GM21717 (cell line): ENCODE results near the gene TLR3.

ENCODE experiments used
- ATAC-seq: cut with Tn5 transposase; IDR thresholded peaks from one replicate; pipeline ENCODE4 v1.9.1; 2021; ENCODE audit warnings: mild to moderate bottlenecking, moderate library complexity; ENCODE audit not compliant: unreplicated experiment

The TLR3 gene

DNA sequence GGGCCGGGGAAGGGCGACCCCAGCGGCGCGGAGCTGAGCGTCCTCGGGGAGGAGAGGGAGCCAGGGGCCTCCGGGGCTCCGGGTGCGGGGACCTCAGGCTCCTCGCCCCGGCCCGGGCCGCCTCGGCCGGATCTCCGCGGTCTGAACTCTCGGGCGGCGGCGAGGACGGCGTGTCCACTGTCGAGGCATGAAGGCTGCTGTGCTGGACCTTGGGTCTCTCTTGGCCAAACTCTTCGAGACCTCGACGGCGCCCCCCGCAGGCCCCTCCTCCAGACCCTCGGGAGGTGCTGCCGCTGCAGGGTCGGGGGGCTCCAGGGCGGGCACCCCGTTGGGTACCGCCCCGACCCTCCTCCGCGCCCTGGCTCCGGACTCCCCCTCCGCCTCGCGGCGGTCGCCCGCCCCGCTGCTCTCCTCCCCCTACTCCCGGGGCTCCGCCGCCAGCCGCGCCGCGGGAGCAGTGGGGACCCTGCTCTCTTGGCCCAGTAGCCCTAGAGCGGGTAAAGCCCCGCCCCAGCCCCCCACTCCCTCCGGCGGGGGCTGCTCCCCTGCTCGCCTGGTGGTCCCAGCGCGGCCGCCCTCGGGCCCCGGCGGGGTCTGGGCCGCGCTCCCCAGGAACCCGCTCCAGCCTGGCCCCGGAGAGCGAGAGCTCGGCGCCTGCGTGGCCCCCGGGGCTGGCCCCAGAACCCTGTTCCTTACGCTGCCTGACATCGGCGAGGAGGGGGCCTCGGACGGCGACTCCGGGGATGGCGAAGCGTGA is 36.1 kb downstream of the TLR3 start:
- peak; percentile 28 for ATAC-seq

DNA sequence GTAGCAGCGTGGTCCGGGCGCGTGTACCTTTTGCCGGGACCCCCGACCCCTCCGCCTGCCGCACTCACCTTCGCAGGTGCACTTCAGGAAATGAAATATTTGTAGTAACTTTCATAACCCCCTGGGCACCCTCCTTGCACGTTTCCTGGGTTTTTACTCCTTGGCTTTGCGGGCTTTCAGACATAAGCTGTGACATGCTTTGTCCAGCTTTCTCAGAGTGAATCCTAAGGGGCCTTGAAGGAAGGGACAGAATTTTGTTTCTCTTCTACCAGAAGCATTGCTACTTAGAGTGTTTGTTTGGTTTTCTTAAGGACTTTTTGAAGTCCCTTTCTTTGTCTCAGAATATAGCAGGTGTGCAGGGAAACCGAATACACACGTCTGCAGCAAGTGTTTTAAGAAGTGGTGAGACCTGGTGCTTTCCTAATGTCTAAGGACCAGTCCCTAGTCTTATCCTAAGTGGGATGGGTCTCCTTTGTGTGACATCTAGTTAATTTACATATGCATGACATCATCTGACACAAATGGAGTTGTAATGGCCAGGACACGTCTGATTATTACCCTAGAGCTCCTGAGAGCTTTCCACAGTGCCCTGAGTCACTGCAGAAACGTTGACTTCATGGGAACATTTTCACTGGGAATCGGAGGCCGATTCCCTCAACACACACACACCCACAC is 36.8 kb downstream of the TLR3 start:
- peak; percentile 46 for ATAC-seq

DNA sequence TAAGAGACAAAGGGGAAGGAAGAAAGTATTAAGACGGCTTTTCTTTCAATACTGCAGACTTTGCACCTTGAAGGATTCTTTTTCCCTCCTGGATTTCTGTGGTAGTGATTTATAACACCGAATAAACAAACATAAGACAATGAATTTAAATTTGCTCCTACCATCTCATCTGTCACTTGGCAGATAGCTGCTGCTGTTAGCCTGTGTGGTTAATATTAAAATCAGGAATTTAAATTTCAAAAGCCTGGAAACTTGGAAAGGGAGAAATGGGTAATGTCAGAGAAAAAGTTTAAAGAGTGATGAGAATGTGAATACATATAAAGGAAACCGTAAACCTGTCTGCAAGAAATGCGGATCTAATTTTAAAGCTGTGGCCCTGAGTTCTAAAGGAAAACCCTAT is 39.0 kb downstream of the TLR3 start:
- ATAC-seq, result no peak

DNA sequence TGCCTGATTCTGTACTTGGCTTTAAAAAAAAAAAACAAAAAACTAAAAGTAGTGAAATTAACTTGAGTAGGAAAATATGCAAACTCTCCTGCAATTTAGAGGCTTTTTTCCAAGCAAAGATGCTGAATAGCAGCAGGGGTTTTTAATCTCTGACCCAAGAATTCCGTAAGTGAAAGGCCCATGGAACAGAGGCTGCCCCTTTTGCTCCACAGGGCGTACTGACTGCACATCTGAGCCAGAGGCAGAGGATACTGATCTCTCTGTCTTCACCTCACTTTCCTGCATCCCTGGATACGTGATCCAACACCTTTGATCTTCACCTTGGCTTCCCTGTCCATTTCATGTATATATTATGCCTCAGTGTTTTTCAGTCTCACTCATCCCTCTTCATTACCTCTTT is 39.4 kb downstream of the TLR3 start:
- ATAC-seq, result no peak

DNA sequence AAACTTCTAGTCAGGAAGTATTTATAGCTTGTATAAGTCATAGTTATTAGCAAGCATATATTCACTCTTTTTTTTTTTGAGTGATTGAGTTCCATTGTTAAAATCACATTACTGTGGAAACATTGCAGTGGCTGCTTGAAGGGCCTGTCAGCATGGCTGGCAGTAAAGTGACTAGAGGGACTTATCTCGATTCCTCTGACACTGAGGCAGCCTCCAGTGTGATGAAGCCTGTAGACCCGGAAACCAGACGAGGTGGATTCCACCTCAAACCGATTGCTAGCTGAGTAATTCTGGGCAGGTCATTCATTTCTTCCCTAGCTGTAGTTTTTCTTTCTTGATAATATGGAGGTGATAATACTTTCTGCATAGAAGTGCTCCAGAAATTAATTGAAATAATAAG is 40.3 kb downstream of the TLR3 start:
- ATAC-seq, result no peak

DNA sequence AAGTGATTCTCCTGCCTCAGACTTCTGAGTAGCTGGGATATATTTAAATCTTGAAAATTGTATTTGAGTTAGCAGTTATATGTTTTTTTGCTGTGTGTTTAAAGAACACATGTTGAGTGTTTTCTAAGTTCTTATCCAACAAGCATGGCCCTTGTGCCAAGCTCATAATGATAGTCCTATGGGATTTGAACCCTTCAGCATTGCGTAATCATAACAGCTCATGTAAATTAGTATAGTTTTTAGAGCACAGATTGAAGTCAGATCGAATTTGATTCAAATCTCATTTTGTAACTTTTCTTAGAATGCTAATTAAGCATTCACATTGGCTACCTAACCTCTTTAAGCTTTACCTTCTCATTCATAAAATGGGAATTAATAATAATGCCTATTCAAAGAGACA is 47.7 kb downstream of the TLR3 start:
- ATAC-seq, result no peak

DNA sequence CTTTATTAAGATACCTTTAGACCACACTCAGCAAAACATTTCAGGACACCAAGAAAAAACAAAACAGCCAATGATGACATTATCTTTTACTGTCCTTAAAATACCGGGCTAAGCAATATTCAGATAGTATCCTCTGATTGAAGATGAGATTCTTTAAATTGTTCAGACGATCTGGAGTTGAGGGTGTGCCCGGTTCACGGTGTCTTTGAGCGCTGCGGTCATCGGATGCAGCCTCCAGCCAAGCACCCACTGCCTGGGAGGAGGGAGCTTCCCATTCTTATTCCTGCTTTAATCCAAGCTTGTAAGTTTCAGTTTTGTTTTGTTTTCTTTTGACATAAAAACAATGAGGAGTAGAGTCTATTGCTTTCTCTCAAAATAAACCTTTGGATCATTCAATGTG is 49.6 kb downstream of the TLR3 start:
- ATAC-seq, result no peak

DNA sequence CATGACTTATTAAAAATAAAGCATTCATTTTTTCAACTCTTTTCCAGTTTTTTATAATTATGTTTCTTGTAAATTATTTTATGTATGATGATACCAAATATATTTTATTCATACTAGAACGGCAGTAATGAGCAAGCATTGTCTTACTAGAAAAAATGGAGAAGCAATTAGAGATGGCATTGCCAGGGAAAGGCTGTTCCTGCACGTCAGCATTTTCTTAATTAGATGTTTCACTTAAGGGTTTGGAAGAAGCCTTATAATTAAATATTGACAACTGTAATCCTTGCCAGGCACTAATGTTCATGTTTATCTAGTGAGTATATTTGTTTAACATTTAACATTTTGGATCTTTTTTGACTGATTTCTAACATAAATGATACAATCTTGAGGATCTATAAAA is 52.1 kb downstream of the TLR3 start:
- no peak for ATAC-seq

DNA sequence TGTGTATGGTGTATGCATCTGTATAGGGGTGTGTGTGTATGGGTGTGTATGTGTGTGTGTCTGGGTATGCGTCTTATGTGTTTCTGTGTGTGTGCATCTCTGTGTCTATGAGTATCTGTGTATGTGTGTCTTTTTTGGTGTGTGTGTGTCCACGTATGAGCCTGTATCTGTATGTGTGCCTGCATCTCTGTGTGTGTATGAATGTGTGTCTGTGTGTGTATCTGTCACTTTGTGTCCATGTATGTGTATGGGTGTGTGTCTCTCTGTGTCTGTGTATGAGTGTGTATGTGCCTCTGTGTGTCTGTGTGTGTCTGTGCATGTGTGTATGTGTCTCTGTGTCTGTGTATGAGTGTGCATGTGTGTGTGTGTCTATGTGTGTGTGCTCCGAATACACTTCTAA is 59.9 kb downstream of the TLR3 start:
- no peak for ATAC-seq

DNA sequence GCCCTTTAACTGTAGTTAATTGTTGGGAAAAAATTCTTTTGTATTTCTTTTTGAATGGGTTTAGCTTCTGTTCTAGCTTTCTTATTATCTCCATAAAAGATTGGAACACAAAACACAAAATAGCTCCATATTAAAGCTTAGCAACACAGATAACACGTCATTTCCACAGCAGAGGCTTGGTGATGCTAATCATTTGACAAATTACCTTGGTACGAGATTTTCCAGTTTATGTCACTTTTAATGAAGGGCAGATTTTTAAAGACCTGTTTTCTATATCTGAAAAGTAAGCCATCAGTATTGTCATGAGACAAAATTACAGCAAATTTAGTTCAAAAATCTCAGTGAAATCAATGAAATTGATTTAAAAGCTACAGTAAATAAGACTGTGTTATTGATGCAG is 63.0 kb downstream of the TLR3 start:
- no peak for ATAC-seq

DNA sequence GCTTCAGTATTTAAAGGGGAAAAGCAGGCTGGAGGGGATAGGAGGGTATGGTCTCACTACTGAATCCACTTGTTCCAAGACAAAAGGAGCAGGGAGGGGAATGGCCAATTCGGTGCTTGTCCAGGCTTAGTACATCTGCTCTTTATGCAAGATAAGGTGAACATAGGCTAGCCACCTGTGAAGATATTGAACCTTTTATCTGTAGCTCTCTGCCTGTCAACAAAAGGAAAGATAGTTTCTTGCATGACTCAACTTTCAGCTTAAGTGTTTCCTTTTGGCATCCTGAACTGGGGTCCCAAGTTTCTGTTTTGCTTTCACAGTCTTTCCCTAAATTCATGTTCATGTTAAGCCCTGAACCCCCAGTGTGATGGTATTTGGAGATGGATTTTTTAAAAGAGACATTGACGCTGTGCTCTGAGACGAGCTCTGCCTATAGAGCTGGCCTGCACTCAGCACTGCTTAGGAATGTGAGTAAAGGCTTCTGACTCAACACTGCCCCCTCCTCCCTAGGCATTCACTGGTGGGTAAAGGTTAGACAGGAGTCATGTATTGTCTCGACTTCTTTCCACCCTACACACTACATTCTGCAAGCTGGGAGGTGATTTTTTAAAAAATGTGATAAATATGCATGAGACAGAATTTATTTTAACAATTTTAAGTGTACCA is 63.8 kb downstream of the TLR3 start:
- no peak for ATAC-seq

DNA sequence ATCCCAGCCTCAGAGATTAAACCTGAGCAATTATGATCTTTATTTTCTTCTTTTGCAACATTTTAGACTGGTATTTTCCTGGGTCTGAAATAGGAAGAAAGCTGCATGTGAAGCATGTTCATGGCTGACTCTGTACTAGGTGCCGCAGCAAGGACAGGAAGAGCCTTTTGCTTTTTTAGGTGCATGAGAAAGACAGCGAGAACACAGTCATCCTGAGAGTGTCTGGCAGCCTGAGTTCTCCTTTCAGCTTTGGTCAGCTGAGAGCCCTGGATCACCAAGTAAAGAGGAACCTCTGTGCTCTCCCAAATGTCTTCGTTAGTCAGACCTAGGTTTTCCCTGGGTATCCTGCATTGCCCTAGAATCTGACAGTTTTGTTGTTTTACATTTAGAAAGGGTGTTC is 65.3 kb downstream of the TLR3 start:
- ATAC-seq, result peak; percentile 100

DNA sequence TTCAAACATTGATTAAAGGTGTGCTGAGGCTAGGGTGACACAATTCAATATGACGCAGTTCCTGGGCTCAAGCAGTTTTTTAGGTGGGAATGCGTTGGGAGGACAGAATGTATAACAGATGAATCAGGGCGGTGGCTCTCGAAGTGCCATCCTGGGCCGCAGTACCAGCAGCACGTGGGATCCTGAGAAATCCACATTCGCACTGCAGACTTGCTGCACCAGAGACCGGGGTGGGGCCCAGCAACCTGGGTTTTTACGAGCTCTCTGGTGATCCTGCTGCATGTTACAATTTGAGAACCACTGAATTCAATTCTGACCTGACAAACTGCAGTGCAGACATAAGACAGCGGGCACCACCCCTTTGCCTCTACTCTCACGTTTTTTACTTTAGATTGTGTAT is 65.9 kb downstream of the TLR3 start:
- no peak for ATAC-seq

DNA sequence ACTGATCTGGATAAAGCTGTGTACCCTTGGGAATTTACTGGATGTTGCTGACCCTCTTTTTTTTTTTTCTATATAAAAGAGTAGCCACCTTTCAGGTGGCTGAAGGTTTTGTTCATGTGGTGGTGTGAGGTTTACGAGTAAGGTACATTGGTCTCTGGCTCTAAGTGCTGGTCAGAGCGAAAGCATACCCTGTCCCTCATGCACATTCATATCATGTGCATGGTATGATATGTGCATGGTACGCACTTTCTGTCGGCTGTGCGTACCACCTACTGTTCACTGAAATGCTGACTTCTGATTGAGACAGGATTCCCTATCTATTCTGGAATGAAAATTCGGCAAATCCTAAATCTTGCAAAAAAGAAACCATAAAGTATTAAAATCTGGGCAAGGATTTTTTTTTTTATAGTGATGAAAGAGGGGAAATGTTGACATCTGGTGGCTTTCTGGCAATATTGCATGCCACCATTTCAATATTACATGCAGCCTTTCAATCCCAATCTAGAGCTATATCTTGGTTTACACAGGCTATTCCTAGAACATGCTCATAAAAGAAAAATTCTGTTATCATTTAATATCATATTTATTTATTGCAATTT is 68.3 kb downstream of the TLR3 start:
- no peak for ATAC-seq
